HCT116 (cell line): Measurements from ENCODE around the gene HBP1.

Source experiments
- ELF1 ChIP-seq: IDR thresholded peaks from 2 replicates; pipeline ENCODE4 v1.6.1; 2012; ENCODE audit warnings: low read depth, borderline replicate concordance
- EZH2 ChIP-seq: fragments of 200-600 bp; sonication (generic); IDR thresholded peaks from 2 replicates; pipeline ENCODE4 v1.6.1; 2017; ENCODE audit warnings: antibody characterized with exemption, mixed run types
- JUND ChIP-seq: IDR thresholded peaks from 2 replicates; pipeline ENCODE4 v1.6.1; 2012
- POLR2A ChIP-seq: IDR thresholded peaks from 2 replicates; pipeline ENCODE4 v1.7.0; 2011; ENCODE audit warnings: borderline replicate concordance; ENCODE audit not compliant: insufficient read depth, insufficient read length; ENCODE audit errors: extremely low read depth
- POLR2AphosphoS5 ChIP-seq: IDR thresholded peaks from 2 replicates; pipeline ENCODE4 v1.6.1; 2011; ENCODE audit warnings: mild to moderate bottlenecking, low read depth, low read length, moderate library complexity
- SP1 ChIP-seq: IDR thresholded peaks from 2 replicates; pipeline ENCODE4 v1.6.1; 2012; ENCODE audit warnings: low read depth
- YY1 ChIP-seq: IDR thresholded peaks from 2 replicates; pipeline ENCODE4 v1.6.1; 2011; ENCODE audit warnings: low read length, low read depth, moderate library complexity, mild to moderate bottlenecking; ENCODE audit not compliant: insufficient replicate concordance; ENCODE audit errors: extremely low read depth
- TF ChIP-seq, protein P1 (sequence below), 3 experiments: fragments of 200-600 bp in 1 of 3; sonication (generic) in 1 of 3; IDR thresholded peaks in 2 of 3; conservative IDR thresholded peaks in 1 of 3; 2 replicates each; pipeline ENCODE4 v1.5.1; 2012 to 2017; ENCODE audit warnings: low read depth in 2 of 3, low read length in 2 of 3, antibody characterized with exemption in 1 of 3, borderline replicate concordance in 1 of 3, control low read depth in 1 of 3, mild to moderate bottlenecking in 1 of 3, mixed read lengths in 1 of 3, mixed run types in 1 of 3, moderate library complexity in 1 of 3; ENCODE audit not compliant: insufficient read depth in 1 of 3
- TF ChIP-seq, protein P2 (sequence below): IDR thresholded peaks from 2 replicates; pipeline ENCODE4 v1.6.1; 2012; ENCODE audit warnings: low read depth
- TF ChIP-seq, protein P3 (sequence below): IDR thresholded peaks from 2 replicates; pipeline ENCODE4 v1.6.1; 2011; ENCODE audit warnings: mild to moderate bottlenecking, low read length, moderate library complexity; ENCODE audit not compliant: insufficient replicate concordance; ENCODE audit errors: extremely low read depth

DNA sequence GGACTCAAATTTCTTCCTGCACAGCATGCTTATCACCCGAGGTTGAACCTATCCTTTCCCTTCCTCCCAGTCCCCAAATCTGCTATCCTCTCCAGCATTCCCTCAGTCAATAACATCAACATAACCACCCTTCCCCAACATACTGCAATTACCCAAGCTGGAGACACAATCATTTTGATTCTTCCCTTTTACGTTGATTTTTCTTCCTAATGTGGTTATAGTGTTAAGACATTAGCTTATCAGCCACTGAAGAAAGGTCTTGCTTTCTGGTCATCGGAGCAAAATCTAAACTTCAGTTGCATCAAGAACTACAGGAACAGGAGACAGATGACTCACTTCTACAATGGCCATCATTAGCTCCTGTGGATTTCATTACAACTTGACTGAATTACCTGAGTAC lies 3.5 kb upstream of the HBP1 start:
- TF ChIP-seq, protein P1, sequence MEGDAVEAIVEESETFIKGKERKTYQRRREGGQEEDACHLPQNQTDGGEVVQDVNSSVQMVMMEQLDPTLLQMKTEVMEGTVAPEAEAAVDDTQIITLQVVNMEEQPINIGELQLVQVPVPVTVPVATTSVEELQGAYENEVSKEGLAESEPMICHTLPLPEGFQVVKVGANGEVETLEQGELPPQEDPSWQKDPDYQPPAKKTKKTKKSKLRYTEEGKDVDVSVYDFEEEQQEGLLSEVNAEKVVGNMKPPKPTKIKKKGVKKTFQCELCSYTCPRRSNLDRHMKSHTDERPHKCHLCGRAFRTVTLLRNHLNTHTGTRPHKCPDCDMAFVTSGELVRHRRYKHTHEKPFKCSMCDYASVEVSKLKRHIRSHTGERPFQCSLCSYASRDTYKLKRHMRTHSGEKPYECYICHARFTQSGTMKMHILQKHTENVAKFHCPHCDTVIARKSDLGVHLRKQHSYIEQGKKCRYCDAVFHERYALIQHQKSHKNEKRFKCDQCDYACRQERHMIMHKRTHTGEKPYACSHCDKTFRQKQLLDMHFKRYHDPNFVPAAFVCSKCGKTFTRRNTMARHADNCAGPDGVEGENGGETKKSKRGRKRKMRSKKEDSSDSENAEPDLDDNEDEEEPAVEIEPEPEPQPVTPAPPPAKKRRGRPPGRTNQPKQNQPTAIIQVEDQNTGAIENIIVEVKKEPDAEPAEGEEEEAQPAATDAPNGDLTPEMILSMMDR (IDR thresholded peaks at IDR 0.05 in 2 of 3, conservative IDR thresholded peaks at IDR 0.05 in 1 of 3; ENCODE audit: borderline replicate concordance in 1 of 3, insufficient read depth in 1 of 3, low read depth in 2 of 3, low read length in 2 of 3), result no peak
- TF ChIP-seq POLR2A, result no peak
- TF ChIP-seq, protein P2, sequence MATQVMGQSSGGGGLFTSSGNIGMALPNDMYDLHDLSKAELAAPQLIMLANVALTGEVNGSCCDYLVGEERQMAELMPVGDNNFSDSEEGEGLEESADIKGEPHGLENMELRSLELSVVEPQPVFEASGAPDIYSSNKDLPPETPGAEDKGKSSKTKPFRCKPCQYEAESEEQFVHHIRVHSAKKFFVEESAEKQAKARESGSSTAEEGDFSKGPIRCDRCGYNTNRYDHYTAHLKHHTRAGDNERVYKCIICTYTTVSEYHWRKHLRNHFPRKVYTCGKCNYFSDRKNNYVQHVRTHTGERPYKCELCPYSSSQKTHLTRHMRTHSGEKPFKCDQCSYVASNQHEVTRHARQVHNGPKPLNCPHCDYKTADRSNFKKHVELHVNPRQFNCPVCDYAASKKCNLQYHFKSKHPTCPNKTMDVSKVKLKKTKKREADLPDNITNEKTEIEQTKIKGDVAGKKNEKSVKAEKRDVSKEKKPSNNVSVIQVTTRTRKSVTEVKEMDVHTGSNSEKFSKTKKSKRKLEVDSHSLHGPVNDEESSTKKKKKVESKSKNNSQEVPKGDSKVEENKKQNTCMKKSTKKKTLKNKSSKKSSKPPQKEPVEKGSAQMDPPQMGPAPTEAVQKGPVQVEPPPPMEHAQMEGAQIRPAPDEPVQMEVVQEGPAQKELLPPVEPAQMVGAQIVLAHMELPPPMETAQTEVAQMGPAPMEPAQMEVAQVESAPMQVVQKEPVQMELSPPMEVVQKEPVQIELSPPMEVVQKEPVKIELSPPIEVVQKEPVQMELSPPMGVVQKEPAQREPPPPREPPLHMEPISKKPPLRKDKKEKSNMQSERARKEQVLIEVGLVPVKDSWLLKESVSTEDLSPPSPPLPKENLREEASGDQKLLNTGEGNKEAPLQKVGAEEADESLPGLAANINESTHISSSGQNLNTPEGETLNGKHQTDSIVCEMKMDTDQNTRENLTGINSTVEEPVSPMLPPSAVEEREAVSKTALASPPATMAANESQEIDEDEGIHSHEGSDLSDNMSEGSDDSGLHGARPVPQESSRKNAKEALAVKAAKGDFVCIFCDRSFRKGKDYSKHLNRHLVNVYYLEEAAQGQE, result no peak
- TF ChIP-seq POLR2AphosphoS5, result no peak
- TF ChIP-seq JUND, result no peak
- TF ChIP-seq YY1, result no peak
- no peak for TF ChIP-seq EZH2
- no peak for TF ChIP-seq SP1
- TF ChIP-seq, protein P3, sequence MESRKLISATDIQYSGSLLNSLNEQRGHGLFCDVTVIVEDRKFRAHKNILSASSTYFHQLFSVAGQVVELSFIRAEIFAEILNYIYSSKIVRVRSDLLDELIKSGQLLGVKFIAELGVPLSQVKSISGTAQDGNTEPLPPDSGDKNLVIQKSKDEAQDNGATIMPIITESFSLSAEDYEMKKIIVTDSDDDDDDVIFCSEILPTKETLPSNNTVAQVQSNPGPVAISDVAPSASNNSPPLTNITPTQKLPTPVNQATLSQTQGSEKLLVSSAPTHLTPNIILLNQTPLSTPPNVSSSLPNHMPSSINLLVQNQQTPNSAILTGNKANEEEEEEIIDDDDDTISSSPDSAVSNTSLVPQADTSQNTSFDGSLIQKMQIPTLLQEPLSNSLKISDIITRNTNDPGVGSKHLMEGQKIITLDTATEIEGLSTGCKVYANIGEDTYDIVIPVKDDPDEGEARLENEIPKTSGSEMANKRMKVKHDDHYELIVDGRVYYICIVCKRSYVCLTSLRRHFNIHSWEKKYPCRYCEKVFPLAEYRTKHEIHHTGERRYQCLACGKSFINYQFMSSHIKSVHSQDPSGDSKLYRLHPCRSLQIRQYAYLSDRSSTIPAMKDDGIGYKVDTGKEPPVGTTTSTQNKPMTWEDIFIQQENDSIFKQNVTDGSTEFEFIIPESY, result no peak
- TF ChIP-seq ELF1, result no peak
